HG03196 (cell line): ENCODE measurements around the gene TSPAN18.

ENCODE experiments used
- ATAC-seq: cut with Tn5 transposase; IDR thresholded peaks from one replicate; pipeline ENCODE4 v1.9.1; 2021; ENCODE audit not compliant: unreplicated experiment

TSPAN18 gene

GRCh38 chr11:44793350-44794090 is 66.8 kb downstream of the TSPAN18 start:
- ATAC-seq = no peak

DNA sequence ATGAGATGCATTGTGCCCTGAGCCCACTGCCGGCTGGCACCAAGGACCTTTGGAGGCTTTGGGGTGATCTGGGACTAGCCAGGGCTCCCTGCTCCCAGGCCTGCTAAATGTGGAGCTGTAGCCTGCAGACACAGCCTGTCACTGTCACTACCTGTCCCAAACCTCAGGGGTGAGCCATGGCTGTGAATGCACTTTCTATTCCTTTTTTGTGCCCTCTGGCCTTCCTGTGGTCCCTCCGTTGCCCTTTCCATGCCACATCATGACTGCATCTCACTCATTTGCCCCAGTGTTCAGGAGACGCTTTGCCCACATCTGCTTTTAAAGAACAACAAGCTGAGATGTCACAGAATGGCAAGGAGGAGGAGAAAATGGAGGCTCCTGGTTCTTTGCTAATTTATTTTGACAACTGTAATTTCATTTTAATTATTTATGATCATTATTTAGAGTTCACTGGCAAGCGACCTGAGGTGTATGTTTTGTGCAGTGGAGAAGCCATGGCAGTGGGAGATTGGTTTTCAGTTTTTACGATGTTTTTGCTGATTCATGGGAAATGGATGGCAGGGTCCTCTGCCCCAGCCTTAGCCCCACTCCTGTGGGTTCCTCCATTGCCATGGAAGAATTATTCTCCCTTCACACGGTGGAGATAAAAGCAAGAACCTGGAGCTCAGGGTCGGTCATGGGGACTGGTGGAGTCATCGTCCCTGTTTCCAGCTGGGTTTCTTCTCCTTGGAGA is 69.2 kb downstream of the TSPAN18 start:
- ATAC-seq = no peak

DNA sequence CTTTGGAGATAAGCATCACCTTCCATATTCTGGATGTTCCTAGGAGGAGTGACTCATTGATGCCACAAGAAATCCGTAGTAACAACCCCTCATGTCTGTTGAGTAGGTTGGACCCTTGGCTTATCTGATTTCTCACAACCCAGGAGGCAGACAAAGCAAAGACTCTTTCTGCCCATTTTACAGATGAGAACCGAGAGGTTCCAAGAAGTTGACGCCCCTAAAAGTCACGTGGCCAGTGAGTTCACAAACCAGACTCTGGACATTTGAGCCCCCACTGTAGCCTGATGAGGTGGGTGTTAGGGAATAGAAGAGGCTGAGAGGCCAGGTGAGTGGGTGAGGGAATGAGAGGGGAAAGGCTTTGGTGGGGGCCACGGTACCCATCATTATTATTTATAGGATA is 70.3 kb downstream of the TSPAN18 start:
- ATAC-seq = no peak

- ATAC-seq = no peak
These were observed 71.3 kb downstream of the TSPAN18 start for GRCh38 chr11:44797886-44798606.

- no peak for ATAC-seq
These were observed 71.8 kb downstream of the TSPAN18 start for GRCh38 chr11:44798607-44798972.

DNA sequence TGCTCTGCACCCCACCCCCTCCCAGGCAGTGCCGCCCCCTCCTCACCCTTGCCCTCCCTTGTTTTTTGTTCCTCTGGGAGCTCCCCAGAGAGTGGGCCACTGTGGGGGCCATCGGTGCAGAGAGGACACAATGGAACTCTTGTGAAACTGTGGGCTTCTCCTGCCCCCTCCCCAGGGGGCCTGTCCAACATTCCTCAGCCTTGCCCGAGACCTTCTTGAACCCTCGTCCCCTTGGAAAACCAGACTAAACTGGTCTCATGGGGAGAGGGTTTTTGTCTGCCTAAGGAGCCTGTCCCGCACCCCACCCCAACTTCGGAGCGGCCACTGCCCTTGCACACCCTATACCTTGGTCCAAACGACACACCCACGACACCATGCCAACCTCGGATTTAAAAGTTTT is 72.2 kb downstream of the TSPAN18 start:
- no peak for ATAC-seq

GRCh38 chr11:44802347-44802746 is 75.6 kb downstream of the TSPAN18 start:
- no peak for ATAC-seq

GRCh38 chr11:44803009-44803408 is 76.2 kb downstream of the TSPAN18 start:
- ATAC-seq = no peak

DNA sequence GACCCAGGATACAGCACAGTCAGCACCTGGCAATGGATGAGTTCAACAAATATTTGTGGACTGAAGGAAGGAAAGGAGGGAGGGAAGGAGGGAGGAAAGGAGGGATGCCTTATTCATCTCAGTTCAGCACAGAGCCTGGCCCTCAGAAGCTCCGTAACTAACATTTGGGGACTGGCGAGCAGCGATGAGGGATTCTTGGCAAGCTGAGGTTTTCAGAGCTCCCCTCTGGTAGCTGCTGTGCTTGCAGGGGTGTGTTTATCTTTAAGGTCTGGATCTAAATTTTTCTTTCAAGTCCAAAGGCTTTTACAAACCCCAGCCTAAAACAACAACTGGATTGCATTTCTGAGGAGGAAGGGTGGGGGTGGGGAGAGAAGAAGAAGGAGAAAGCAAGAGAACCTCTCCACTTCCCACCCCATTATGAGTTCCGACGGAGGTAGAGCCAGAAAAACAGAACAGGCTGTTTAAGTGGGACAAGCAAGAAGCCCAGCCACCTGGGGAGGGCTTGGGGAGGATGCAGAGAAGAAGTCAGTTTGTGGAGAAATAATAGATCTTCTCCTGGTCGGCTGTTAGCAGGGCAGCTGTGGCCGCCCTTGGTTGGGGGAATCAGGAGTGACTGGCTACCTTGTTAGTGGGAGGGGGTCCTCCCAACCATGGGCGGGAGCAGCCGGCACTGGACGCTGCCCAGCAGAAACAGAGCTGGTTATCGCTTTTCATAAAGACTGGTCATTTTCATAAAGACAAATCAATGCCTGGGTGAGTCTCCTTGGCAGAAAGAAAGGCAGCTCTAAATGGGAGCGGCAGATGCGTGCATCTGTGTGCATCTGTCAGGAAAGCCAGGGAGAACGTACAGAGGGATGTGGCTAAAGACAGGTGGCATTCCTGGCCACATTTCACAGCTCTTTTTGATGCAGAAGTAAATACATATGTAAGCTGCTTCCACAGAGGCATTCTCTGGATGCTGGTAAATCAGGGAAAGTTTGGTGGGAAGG is 78.0 kb downstream of the TSPAN18 start:
- ATAC-seq = no peak

DNA sequence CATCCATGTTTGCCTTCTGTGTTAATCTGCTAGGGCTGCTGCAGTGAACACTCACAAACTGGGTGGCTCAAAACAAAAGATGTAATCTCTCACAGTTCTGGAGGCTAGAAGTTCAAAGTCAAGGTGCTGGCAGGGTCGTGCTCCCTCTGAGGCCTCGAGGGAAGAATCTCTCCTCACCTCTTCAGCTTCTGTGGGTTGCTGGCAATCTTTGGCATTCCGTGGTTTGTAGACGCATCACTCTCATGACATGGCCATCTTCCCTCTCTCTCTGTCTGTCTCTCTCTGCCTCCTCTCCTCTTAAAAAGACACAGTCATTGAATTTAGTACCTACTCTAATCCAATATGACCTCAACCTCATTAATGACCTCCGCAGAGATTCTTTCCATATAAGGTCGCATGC is 78.8 kb downstream of the TSPAN18 start:
- ATAC-seq = no peak

GRCh38 chr11:44808053-44808753 is 81.4 kb downstream of the TSPAN18 start:
- ATAC-seq = no peak

DNA sequence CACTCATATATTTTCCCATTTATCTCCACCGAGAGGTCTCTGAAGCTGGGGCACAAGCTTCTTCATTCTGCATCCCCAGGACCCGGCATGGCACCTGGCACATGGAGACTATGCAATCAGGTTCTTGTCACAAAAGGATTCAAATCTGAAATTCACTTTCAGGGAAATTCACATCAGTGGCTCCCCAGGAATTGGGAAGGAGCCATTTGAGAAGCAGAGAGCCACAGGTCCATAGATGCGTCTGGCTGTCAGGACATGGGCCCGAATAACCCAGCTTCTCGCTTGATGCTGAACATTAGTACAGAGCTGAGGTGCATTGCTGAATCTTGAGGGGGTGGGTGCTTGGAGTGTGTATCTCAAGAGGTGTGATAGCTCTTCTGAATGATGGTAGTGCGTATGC is 82.5 kb downstream of the TSPAN18 start:
- ATAC-seq = no peak

- no peak for ATAC-seq
These were observed 85.2 kb downstream of the TSPAN18 start for GRCh38 chr11:44811841-44812448.

DNA sequence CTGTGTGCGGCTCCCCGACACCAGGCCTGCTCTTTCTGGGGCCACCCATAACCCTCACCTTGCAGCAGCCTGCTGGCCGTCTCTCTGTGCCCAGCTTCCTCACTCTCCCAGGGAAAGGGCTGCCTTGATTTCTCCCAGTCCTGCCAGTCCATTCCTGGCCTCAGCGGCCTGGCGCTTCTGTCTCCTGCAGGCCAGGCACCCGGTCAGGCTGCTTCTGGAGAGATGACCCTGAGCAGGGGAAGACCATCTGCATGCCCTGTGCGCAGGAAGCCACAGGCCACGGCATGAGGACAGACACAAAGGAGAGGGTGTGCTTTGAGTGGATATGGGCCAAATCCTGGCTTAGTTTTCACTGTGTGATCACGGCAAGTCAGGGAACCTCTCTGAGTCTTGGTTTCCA is 86.2 kb downstream of the TSPAN18 start:
- ATAC-seq = no peak

DNA sequence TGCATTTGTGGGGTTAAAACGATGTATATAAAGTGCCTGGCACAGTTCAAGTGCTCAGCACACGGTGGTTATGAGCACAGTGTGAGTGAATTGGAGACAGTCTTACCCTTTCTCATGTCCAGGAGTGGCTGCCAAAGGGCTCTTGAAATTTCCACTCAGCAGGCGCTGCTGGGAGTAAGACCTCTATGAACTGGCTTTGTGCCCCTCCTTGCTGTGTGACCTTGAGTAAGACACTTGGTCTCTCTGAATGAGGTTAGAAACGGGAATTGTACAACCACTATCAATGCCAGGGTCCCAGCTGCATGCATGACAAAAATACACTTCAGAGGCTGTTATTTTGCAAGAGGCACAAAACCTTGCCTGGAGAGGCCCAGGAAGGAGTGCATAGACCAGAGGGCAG is 86.6 kb downstream of the TSPAN18 start:
- no peak for ATAC-seq

DNA sequence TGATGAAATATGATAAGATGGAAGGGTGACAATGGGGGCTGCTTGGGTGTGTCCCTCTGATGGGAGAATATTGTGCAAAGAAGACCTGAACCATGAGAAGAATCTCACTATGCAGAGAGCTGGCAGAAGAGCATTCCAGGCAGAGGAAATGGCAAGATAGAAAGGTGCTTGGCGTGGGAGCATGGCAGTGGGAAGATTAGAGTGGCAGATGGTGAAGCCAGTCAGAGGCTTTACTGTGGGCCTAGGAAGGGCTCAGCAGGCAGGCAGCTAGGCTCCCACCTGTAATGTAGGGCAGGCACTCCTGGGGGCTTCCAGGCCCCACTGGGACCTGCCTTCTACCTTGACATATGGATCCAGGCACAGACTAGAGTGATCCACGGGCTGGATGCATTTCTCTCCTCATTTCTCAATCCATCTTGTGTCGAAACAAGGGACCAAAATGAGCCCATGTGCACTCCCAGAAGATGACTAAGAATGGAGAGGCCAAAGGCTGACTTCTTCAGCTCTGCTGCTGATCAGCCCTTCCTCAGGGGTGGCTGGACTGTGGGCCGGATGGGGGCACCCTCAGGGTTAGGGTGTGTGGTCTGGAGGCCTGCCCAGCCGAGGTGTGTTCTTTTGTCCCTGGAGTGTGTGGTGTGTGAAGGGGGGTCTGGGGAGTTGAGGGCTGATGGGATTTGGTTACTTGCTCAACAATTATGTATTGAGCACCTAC is 88.3 kb downstream of the TSPAN18 start:
- no peak for ATAC-seq

- ATAC-seq = no peak
These were observed 89.2 kb downstream of the TSPAN18 start for GRCh38 chr11:44815917-44816456.

DNA sequence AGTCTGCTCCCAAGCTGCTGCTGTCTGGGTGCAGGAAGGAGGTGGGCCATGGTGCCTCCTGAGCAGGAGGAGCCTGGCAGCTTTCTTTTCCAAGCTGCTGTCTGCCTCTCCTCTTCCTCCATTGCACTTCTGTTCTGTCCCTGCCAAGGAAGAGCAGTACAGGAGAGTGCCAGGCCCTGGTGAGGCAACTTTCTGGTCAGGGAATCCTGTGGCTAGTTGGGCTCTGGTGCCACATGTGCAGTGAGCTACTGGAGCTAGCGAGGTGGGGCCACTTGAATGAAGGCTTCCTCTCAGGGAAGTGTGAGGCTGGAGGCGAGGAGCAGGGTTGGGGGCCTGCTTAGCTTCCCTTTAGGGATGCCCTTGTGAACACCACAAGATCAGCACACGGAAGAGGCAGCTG is 90.0 kb downstream of the TSPAN18 start:
- no peak for ATAC-seq
